ENCODE data around the gene SMYD3.

SMYD3 gene

GRCh38 chr1:246000638-246001015 lies 506.5 kb downstream of the SMYD3 start:
- TF ChIP-seq CTCF (IDR thresholded peaks at IDR 0.05): no peak
- Histone ChIP-seq H3K27ac (no peak overlapping the region), H3K4me3 (no peak overlapping the region)
- no peak for DNase-seq (ENCODE audit: low spot score)

GRCh38 chr1:245999697-246000637 lies 507.1 kb downstream of the SMYD3 start:
- no peak overlapping the region for H3K4me3 ChIP-seq
- no peak for TF ChIP-seq CTCF (IDR thresholded peaks at IDR 0.05)
- no peak for DNase-seq (ENCODE audit: low spot score)
- H3K27ac ChIP-seq: no peak overlapping the region

- TF ChIP-seq CTCF (IDR thresholded peaks at IDR 0.05): no peak
These were observed 509.4 kb downstream of the SMYD3 start for GRCh38 chr1:245997471-245998258.

GRCh38 chr1:245996811-245997210 lies 510.3 kb downstream of the SMYD3 start:
- Histone ChIP-seq H3K27ac (no peak overlapping the region), H3K4me3 (no peak overlapping the region)
- DNase-seq (ENCODE audit: low spot score): no peak
- no peak for TF ChIP-seq CTCF (IDR thresholded peaks at IDR 0.05)

More at GRCh38 chr1:245997471-245998258, 509.4 kb downstream of the SMYD3 start:
- H3K27ac ChIP-seq: no peak overlapping the region
- no peak for DNase-seq (ENCODE audit: low spot score)
- no peak overlapping the region for H3K4me3 ChIP-seq

GRCh38 chr1:245995474-245995873 lies 511.6 kb downstream of the SMYD3 start:
- no peak for DNase-seq (ENCODE audit: low spot score)
- Histone ChIP-seq H3K27ac (no peak overlapping the region), H3K4me3 (no peak overlapping the region)
- TF ChIP-seq CTCF (IDR thresholded peaks at IDR 0.05): no peak

GRCh38 chr1:245991266-245991665 lies 515.8 kb downstream of the SMYD3 start:
- no peak overlapping the region for H3K4me3 ChIP-seq
- no peak for TF ChIP-seq CTCF (IDR thresholded peaks at IDR 0.05)
- DNase-seq (ENCODE audit: low spot score): no peak
- no peak overlapping the region for H3K27ac ChIP-seq

Measured in coronary artery (tissue), 2 donors.